Effector CD4-positive, alpha-beta T cell (primary cell): ENCODE results near the gene SMIM44.

Experiments used
- DNase-seq: peaks from one replicate; pipeline ENCODE4 v3.0.0-alpha.2; 2020

SMIM44 gene

DNA sequence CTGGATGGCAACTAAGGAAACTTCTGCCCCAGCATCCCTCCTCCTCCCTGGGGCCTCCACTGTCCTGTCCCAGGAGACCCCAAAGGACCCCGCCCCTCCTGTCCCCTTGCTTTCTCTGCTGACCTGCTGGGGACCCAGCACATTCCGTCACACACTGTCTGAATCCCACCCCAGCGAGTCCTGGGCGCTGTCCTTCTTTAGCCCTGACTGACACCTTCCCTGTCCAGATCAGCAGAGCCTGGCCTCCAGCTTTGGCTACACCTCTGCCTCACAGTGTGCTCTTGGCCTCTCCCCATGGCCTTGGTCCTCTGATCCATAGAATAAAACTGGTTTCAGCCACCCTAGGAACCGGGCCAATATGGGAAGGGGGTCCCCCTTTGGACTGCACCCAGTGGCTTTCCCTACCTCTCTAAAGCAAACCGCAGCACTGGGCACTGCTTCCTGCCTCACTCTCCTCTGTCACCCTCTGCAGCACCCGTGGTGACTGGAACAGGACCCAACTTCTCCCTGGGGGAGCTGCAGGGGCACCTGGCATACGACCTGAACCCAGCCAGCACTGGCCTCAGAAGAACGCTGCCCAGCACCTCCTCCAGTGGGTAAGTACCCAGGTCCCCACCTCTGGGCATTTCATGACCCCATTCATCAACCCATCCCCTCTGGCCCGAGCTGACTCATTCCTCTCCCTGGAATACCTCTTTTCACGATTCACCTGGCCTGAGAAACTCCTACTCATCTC is 49.3 kb downstream of the SMIM44 start:
- no peak for DNase-seq

GRCh38 chr19:3433313-3433712 is 49.9 kb downstream of the SMIM44 start:
- DNase-seq, result no peak
